Umbilical cord (tissue), 2 donors: ENCODE data around the gene FAM120B. TPM values are rescaled to one million over a fixed set of nuclear protein-coding genes. Genes with fewer than 3 reads are reported as not detected.
"Not testable (repeated sequence)": the region's sequence is repeated elsewhere in the genome, so short reads cannot be mapped to it uniquely, and the experiment has no call there.

ENCODE experiments used
- DNase-seq: peaks from one replicate; pipeline ENCODE4 v3.0.0-alpha.2; 2015; ENCODE audit warnings: low spot score
- total RNA-seq: library from RNA; depleted of rRNA; stranded (reverse); fragments of >200 nt; gene quantifications from one replicate; pipeline ENCODE4 v1.2.3, GENCODE V29; 2014; ENCODE audit warnings: low replicate concordance; ENCODE audit not compliant: insufficient read depth

Gene FAM120B
- 25.5 TPM for total RNA-seq

DNA sequence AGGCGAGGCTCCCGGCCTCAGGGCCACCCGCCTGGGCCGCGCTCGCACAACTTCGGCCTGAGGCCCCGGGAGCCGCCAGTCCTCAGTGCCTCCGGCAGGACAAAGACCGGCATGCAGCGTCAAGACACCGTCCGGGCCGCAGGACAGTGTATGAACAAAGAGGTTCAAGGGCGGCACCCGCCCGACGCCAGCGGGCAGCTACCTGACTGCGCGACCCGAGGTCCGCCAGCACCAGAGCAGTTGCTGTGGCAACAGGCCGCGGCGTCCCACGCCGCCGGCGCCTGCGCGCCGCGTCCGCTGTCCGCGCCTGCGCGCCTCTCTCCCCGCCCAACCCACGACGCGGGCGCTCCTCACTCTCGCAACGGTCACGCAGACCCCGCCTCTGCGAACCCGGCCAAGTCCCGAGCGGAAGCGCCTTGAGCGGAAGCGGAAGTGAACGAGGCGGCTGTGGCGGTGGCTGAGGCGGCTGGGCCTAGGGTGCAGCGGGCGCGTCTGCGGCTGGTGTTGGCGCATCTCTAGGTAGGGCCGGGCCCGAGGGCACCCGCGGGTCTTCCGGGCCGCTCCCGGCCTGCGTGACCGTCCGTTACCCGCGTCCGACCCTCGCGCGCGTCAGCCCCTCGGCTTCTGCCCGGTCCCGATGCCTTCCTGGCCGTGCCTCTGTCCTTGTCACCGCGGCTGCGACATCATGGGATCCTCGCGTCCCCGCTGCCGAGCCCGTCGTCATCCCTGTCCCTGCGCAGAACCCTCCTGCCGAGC lies at the start of gene FAM120B:
FAM120B (plus strand) TSS at position 435 of the 756 bp plus-strand sequence. CDS start 10,633 bp downstream, outside the sequence.
- DNase-seq: peak; percentile 99

GRCh38 chr6:170257376-170257775 lies 49.2 kb upstream of the FAM120B start:
- DNase-seq: no peak

- no peak for DNase-seq
These were observed 48.2 kb upstream of the FAM120B start for GRCh38 chr6:170258407-170258806.

- no peak for DNase-seq
These were observed 47.3 kb upstream of the FAM120B start for GRCh38 chr6:170259278-170259677.

DNA sequence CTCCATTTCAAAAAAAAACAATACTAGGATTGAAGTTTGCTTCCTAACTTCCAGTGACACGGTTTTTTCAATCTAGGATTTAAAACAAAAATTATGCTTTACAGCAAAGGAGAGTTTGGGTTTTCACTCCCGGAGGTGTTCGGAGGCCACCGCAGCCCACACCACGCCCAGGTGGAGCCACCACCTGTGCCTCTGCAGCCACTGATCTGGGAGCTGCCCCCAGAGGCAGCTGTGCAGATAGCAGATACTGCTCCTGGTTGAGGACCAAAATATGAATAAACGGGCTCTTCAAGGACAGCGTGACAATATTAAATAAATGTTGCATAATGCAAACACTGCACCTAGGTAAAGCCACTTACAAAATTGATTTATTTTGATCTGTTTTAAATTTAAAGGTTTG lies 45.9 kb upstream of the FAM120B start:
- no peak for DNase-seq

DNA sequence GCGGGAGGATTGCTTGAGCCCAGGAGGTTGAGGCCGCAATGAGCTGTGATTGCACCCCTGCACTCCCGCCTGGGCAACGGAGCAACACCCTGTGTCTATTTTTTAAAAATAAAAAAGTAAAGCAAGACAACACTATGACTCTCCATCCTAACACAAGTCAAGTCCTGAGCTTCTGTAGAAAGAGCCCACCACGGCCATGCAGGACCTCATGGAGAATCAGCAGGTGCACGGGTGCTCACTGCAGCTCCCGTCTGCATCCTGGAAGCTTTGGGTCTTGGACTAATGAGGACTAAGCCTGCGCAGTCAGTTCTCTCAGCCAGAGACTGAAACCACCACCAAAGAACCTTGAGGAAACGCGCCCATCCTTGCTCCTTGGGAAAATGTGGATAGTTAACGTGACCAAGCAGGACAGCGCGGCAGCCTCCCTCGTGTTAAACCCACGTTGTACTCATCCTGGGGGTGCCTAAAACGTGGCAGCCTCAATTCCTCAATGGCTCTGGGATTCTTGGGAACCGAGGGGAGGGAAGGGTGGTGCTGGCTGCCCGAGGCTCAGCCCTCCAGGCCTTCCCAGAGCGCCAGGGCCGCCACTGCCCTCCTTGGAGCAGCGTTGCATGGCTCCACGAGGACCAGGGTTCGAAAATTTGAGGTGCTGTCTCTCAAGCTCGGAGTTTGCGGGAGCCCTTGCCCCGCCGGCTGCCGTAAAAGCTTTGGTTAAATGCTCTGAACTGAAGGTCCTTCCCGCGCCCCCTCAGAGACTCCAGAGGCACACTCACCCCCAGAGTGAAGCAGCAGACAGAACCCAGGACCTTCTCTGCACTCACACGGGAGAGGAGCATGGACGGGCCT lies 44.7 kb upstream of the FAM120B start:
- no peak for DNase-seq

- no peak for DNase-seq
These were observed 44.0 kb upstream of the FAM120B start for GRCh38 chr6:170262489-170263088.

- DNase-seq: no peak
These were observed 43.1 kb upstream of the FAM120B start for GRCh38 chr6:170263410-170263809.

DNA sequence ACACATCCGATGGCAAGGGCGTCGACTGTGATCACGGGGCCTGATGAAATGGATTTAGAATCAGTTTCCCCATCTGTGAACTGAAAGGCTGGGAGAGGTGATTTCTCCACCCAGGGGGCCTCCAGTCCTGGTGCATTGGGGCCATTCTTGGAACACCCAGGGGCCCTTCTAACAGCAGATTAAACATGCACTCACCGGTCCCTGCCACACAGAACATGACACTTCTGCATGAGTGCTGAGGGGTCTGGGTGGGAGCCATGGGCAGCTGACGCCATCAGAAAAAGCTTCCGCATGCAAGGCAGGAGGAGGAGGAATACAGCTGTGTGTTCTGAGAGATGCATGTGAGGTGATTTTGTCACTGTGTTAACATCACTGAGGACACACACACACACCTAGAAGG lies 42.5 kb upstream of the FAM120B start:
- DNase-seq: no peak

GRCh38 chr6:170264644-170265043 lies 41.9 kb upstream of the FAM120B start:
- DNase-seq: not testable (repeated sequence)

GRCh38 chr6:170265655-170266054 lies 40.9 kb upstream of the FAM120B start:
- no peak for DNase-seq

GRCh38 chr6:170266061-170266825 lies 40.3 kb upstream of the FAM120B start:
- no peak for DNase-seq

DNA sequence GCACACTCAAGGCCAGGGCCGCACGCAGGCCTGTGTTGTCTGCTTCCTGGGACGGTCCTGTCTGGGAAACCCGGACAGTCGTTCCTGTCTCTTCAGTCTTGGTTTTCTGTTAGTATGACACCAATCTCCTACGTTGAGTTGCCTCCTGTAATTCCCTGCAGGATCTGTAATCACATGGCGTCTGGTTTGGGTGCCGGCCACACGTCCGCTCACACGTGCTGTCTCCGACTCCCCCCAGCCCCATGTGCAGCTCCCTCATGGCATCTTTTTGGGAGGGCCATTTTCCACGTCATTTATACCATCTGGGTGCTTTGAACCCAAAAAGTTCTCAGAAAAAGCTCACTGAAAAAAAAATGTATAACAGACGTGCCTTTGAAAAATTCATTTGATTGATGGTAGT lies 38.9 kb upstream of the FAM120B start:
- no peak for DNase-seq

- no peak for DNase-seq
These were observed 38.1 kb upstream of the FAM120B start for GRCh38 chr6:170268216-170269129.

DNA sequence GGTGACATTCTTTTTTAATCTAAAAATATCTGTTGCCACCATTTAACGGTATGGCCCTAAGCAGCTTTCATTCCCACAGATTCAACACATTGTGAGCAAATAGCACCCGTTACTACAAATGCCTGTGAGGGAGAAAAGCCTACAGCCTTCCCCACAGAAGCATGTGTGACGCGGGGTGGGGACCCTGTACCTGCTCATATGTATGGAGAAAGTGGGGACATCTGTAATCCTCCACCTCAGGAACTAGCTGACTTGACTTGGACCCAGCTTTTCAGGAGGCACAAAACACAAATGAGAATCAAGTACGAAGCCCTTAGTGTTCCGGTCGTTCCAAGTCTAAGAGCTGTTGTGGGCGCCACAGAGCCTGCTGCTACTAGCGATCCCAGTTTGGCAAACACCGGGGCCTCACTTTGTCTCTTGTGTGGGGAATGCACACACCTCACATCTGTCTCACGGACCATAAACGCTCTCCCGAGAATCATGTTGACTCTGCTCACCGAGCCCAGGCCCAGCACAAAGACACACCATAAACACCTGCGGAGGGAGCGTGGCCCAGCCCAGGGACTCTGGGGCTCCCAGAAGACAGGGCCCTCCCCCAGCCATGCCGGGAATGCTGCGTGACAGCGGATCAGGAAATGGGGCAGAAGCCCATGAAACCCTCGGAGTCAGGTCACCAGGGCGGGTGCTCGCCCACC lies 37.3 kb upstream of the FAM120B start:
- DNase-seq: no peak

- DNase-seq: peak; percentile 38
These were observed 36.6 kb upstream of the FAM120B start for GRCh38 chr6:170269846-170270541.

- DNase-seq: no peak
These were observed 35.5 kb upstream of the FAM120B start for GRCh38 chr6:170270984-170271593.

- no peak for DNase-seq
These were observed 34.7 kb upstream of the FAM120B start for GRCh38 chr6:170271771-170272314.
